Measurements from ENCODE around the gene TTR.

- TF ChIP-seq CTCF (conservative IDR thresholded peaks at IDR 0.05) (no peak), ZFX (IDR thresholded peaks at IDR 0.05) (no peak)
Measured at GRCh38 chr18:31614044-31614443, 22.4 kb downstream of the TTR start.
